BJ (cell line): ENCODE data around the gene ACSS2. TPM values are rescaled to one million over a fixed set of nuclear protein-coding genes. Genes with fewer than 3 reads are reported as not detected.

Experiments used
- CTCF ChIA-PET: fragments of 350-600 bp; formaldehyde crosslinking; extraction: SDS; loops from one replicate; lab custom pipeline; 2021; ENCODE audit warnings: antibody characterized with exemption, inconsistent platforms; lab: Yijun Ruan, JAX
- POLR2A ChIA-PET: fragments of 300-600 bp; sonication (Branson Sonifier 250); formaldehyde crosslinking; extraction: SDS; loops from one replicate; lab custom pipeline; 2021; ENCODE audit warnings: antibody characterized with exemption; lab: Charles Lee
- DNase-seq: peaks from one replicate; pipeline ENCODE4 v3.0.0-alpha.2; 2011; ENCODE audit warnings: low read depth
- H3K27me3 ChIP-seq: 2 replicates; pipeline ENCODE4 v1.6.0; 2011; ENCODE audit warnings: low read length; ENCODE audit not compliant: control insufficient read depth, insufficient read depth
- H3K36me3 ChIP-seq: 2 replicates; pipeline ENCODE4 v1.5.1; 2011; ENCODE audit warnings: low read length; ENCODE audit not compliant: control insufficient read depth, insufficient read depth
- H3K4me3 ChIP-seq: 2 replicates; pipeline ENCODE4 v1.5.1; 2011; ENCODE audit warnings: low read depth, mild to moderate bottlenecking, control low read depth, low read length
- CTCF ChIP-seq: IDR thresholded peaks from 2 replicates; pipeline ENCODE4 v1.5.1; 2011; ENCODE audit warnings: low read depth, mild to moderate bottlenecking, control low read depth, inconsistent platforms, low read length, moderate library complexity; ENCODE audit not compliant: insufficient read depth
- polyA plus RNA-seq: library from polyadenylated mRNA; depleted of rRNA; stranded (reverse); fragments of >200 nt; gene quantifications from 2 replicates; pipeline ENCODE4 v1.2.3, GENCODE V29; 2011

The ACSS2 gene
- polyA plus RNA-seq, 1 experiment: 32.1 TPM

GRCh38 chr20:34864216-34864615 lies 12.2 kb upstream of the ACSS2 start:
- no peaks in the 10 kb centered on the region for H3K27me3 ChIP-seq
- no peak for TF ChIP-seq CTCF
- DNase-seq: no peak
- ChIA-PET POLR2A (no interaction called here), CTCF (interaction anchor here (1.4 to 1.7 kb wide), 2 partner anchors 9 to 232 kb away, joined by 3 to 8 read pairs; no protein-coding TSS in a partner anchor)
- H3K4me3 ChIP-seq: no peak overlapping the region
- peaks cover 10% of the 10 kb centered on the region; the same call in 1 of the 2 replicates for H3K36me3 ChIP-seq

- H3K36me3 ChIP-seq: no peaks in the 10 kb centered on the region
- no peak for TF ChIP-seq CTCF
- ChIA-PET CTCF (interaction anchor here (0.5 to 5.1 kb wide), 4 partner anchors 19 to 98 kb away, joined by 3 to 61 read pairs (median 4); no protein-coding TSS in a partner anchor), POLR2A (no interaction called here)
- no peak for DNase-seq
- no peak overlapping the region for H3K4me3 ChIP-seq
- H3K27me3 ChIP-seq: no peaks in the 10 kb centered on the region
Observed at GRCh38 chr20:34871320-34871926, 5.0 kb upstream of the ACSS2 start.

GRCh38 chr20:34871966-34872621 lies 4.3 kb upstream of the ACSS2 start:
- no peak for TF ChIP-seq CTCF
- no peaks in the 10 kb centered on the region for H3K27me3 ChIP-seq
- H3K4me3 ChIP-seq: peak overlapping the region; percentile 81
- ChIA-PET CTCF (interaction anchor here (0.8 to 5.1 kb wide), 18 partner anchors 10 to 389 kb away, joined by 3 to 61 read pairs (median 5); partner anchors contain the start of genes GSS and MYH7B), POLR2A (no interaction called here)
- no peak for DNase-seq
- H3K36me3 ChIP-seq: no peaks in the 10 kb centered on the region

GRCh38 chr20:34872622-34873224 lies 3.7 kb upstream of the ACSS2 start, which contains the start of gene GGT7:
Gene GGT7, minus strand, starts transcription at chr20:34872856. Its CDS starts 41 bp downstream, at chr20:34872815.
- no peak for DNase-seq
- Histone ChIP-seq H3K36me3 (no peaks in the 10 kb centered on the region), H3K27me3 (no peaks in the 10 kb centered on the region), H3K4me3 (peak within 1 kb of the TSS; percentile 81)
- TF ChIP-seq CTCF: peak; percentile 72
- POLR2A ChIA-PET: no interaction called here
- CTCF ChIA-PET: interaction anchor here (0.6 to 5.1 kb wide), 26 partner anchors 8 to 471 kb away, joined by 3 to 61 read pairs (median 5); partner anchors contain the start of genes GSS, MYH7B and TRPC4AP
